PC-3 (cell line): ENCODE results near the gene AGR3. TPM values are rescaled to one million over a fixed set of nuclear protein-coding genes. Genes with fewer than 3 reads are reported as not detected.

Source experiments
- ATAC-seq: fragments of 200-7000 bp; cut with Tn5 transposase; 2 replicates; pipeline ENCODE4 v1.9.1; 2020; ENCODE audit warnings: mild to moderate bottlenecking, moderate library complexity
- BruUV-seq: library from RNA; stranded (reverse); fragments of 400-500 nt; replicated peaks from 2 replicates; lab custom pipeline; 2021; lab: Mats Ljungman, UMichigan
- CTCF ChIA-PET: fragments of 300-600 bp; sonication (Branson Sonifier 250); formaldehyde crosslinking; loops from one replicate; lab custom pipeline; 2022; ENCODE audit warnings: antibody characterized with exemption; lab: Charles Lee
- POLR2A ChIA-PET: fragments of 300-600 bp; sonication (Branson Sonifier 250); formaldehyde crosslinking; loops from one replicate; lab custom pipeline; 2022; ENCODE audit warnings: antibody characterized with exemption; ENCODE audit not compliant: unreplicated experiment; lab: Charles Lee
- DNase-seq: peaks from one replicate; pipeline ENCODE4 v3.0.0-alpha.2; 2015
- H2AFZ ChIP-seq: fragments of 300-600 bp; sonication (generic); 2 replicates; pipeline ENCODE4 v1.6.0; 2016; ENCODE audit warnings: antibody characterized with exemption, low read length
- H3F3A ChIP-seq: fragments of 300-600 bp; sonication (generic); one replicate; pipeline ENCODE4 v1.6.0; 2017; ENCODE audit warnings: antibody characterized with exemption, low read length, control low read depth, mild to moderate bottlenecking; ENCODE audit not compliant: unreplicated experiment
- H3K27ac ChIP-seq: fragments of 300-600 bp; sonication (generic); 2 replicates; pipeline ENCODE4 v1.5.1; 2016; ENCODE audit warnings: mild to moderate bottlenecking, low read length
- H3K27me3 ChIP-seq: fragments of 300-600 bp; sonication (generic); 2 replicates; pipeline ENCODE4 v1.6.1; 2016; ENCODE audit warnings: low read length, mixed read lengths
- H3K36me3 ChIP-seq: fragments of 300-600 bp; sonication (generic); 2 replicates; pipeline ENCODE4 v1.6.1; 2016; ENCODE audit warnings: low read depth, mixed run types, low read length, mixed read lengths
- H3K4me1 ChIP-seq: fragments of 300-600 bp; sonication (generic); 2 replicates; pipeline ENCODE4 v1.5.1; 2016; ENCODE audit warnings: low read length; ENCODE audit not compliant: insufficient read depth
- H3K4me2 ChIP-seq: fragments of 300-600 bp; sonication (generic); 2 replicates; pipeline ENCODE4 v1.6.0; 2016; ENCODE audit warnings: low read length
- H3K4me3 ChIP-seq: fragments of 300-600 bp; sonication (generic); 2 replicates; pipeline ENCODE4 v1.5.1; 2016; ENCODE audit warnings: mild to moderate bottlenecking, low read length, mixed read lengths
- H3K79me2 ChIP-seq: fragments of 300-600 bp; sonication (generic); 2 replicates; pipeline ENCODE4 v1.6.1; 2017; ENCODE audit warnings: low read length, mixed read lengths
- H3K9ac ChIP-seq: fragments of 300-600 bp; sonication (generic); 2 replicates; pipeline ENCODE4 v1.6.0; 2016; ENCODE audit warnings: mild to moderate bottlenecking, low read length
- H3K9me2 ChIP-seq: fragments of 300-600 bp; sonication (generic); replicated peaks from 2 replicates; pipeline ENCODE4 v1.6.1; 2016; ENCODE audit warnings: mixed run types, low read length, mixed read lengths
- H3K9me3 ChIP-seq: fragments of 300-600 bp; sonication (generic); 2 replicates; pipeline ENCODE4 v1.6.1; 2016; ENCODE audit warnings: low read length, mixed read lengths
- H4K20me1 ChIP-seq: fragments of 300-600 bp; sonication (generic); 2 replicates; pipeline ENCODE4 v1.6.1; 2016; ENCODE audit warnings: low read length, mixed read lengths
- EZH2 ChIP-seq: fragments of 300-600 bp; sonication (generic); IDR thresholded peaks from one replicate; pipeline ENCODE4 v1.6.1; 2017; ENCODE audit warnings: antibody characterized with exemption, mild to moderate bottlenecking, low read length; ENCODE audit not compliant: unreplicated experiment
- EZH2phosphoT487 ChIP-seq: fragments of 300-600 bp; sonication (generic); IDR thresholded peaks from 2 replicates; pipeline ENCODE4 v1.6.1; 2018; ENCODE audit warnings: mild to moderate bottlenecking, antibody characterized with exemption, low read length, borderline replicate concordance
- intact Hi-C: fragments of 100-400 bp; cut with micrococcal nuclease; formaldehyde crosslinking; loops from 2 replicates; pipeline ENCODE4 v1.9.0; 2023
- total RNA-seq: library from RNA; depleted of rRNA; stranded (reverse); fragments of >200 nt; gene quantifications from 2 replicates; pipeline ENCODE4 v1.2.3, GENCODE V29; 2014
- TF ChIP-seq, protein P1 (sequence below): fragments of 300-600 bp; sonication (generic); conservative IDR thresholded peaks from 2 replicates; pipeline ENCODE4 v1.5.1; 2017; ENCODE audit warnings: antibody characterized with exemption, low read depth, mild to moderate bottlenecking, low read length

Gene AGR3
- total RNA-seq, 1 experiment from 2014 or later: not detected

DNA sequence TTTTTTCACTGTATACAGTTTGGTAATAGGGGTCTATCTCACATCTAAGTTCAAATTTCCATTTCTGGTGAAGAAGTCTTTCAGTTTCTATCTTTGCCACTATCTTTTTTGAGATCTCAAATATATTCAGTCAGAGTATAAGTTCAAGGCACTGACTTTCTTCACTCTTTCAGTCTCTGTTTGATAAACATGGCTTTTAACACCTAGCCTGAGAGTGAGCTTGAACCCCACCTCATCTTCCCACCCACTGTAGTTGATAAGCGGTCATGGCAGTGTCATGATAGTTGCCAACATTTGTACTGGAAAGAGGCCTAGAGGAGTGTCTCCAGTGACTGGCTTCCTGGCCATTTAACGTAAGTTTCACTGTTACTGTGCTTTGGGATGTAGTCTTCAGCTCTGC, 41.2 kb upstream of the AGR3 start:
- intact Hi-C loops: loop anchor here (1.0 kb wide), 1 partner anchor 677 kb away; no protein-coding TSS in a partner anchor
- H3K9me2 ChIP-seq: no peaks in the 10 kb centered on the region
- H3K79me2 ChIP-seq: no peaks in the 10 kb centered on the region
- CTCF ChIA-PET: no interaction called here
- H3F3A ChIP-seq: peaks cover 19% of the 10 kb centered on the region
- no peaks in the 10 kb centered on the region for H4K20me1 ChIP-seq
- H3K4me2 ChIP-seq: peak overlapping the region; percentile 44
- no peaks in the 10 kb centered on the region for H3K27me3 ChIP-seq
- H3K36me3 ChIP-seq: no peaks in the 10 kb centered on the region
- DNase-seq (no peak), ATAC-seq (peak; percentile 47)
- no peaks in the 10 kb centered on the region for H3K9me3 ChIP-seq
- peaks cover 77% of the 10 kb centered on the region for H3K4me1 ChIP-seq
- H2AFZ ChIP-seq: peak overlapping the region; percentile 46; the same call in 1 of the 2 replicates
- H3K9ac ChIP-seq: peak overlapping the region; percentile 61
- POLR2A ChIA-PET: interaction anchor here (0.6 kb wide), 1 partner anchor 357 kb away, joined by 3 read pairs; no protein-coding TSS in a partner anchor
- TSS peak; percentile 29 for BruUV-seq
- peak overlapping the region; percentile 94 for H3K27ac ChIP-seq
- TF ChIP-seq EZH2 (no peak), EZH2phosphoT487 (no peak)
- TF ChIP-seq, protein P1, sequence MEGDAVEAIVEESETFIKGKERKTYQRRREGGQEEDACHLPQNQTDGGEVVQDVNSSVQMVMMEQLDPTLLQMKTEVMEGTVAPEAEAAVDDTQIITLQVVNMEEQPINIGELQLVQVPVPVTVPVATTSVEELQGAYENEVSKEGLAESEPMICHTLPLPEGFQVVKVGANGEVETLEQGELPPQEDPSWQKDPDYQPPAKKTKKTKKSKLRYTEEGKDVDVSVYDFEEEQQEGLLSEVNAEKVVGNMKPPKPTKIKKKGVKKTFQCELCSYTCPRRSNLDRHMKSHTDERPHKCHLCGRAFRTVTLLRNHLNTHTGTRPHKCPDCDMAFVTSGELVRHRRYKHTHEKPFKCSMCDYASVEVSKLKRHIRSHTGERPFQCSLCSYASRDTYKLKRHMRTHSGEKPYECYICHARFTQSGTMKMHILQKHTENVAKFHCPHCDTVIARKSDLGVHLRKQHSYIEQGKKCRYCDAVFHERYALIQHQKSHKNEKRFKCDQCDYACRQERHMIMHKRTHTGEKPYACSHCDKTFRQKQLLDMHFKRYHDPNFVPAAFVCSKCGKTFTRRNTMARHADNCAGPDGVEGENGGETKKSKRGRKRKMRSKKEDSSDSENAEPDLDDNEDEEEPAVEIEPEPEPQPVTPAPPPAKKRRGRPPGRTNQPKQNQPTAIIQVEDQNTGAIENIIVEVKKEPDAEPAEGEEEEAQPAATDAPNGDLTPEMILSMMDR: no peak
- H3K4me3 ChIP-seq: no peak overlapping the region

DNA sequence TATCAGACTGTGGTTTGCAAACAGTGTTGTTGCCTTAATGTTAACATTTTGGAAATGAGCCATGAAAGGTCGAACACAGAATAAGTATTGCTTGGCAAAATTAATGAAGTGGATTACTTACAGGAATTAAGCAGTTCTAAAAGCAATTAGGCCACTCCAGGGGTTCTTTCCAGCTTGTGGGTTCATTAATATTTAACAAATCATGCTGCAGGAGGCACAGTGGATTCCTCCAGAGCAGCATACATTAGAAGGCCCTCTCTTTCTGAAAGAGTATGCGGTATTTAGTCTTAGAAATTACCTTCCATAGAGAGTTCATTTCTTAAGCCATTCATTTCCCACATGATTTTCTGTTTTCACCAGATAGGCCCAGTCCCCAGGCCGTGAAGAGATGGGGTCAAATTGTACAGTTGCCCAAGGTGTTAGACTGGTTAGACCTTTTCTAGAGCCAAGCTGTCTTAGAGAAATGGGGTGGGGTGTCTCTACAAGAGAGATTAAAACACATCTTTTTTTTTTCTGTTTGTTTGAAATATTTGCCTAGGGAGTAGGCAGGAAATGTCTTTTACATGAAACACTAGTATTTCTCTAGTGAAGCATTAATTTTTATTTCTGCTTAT, 40.0 kb upstream of the AGR3 start:
- Histone ChIP-seq H3K4me3 (peak overlapping the region; percentile 27; the same call in 1 of the 2 replicates), H3K27ac (peak overlapping the region; percentile 94), H3K36me3 (no peaks in the 10 kb centered on the region), H3K4me2 (peak overlapping the region; percentile 67), H3K9ac (peak overlapping the region; percentile 74), H3K9me3 (no peaks in the 10 kb centered on the region), H3K27me3 (no peaks in the 10 kb centered on the region), H2AFZ (no peak overlapping the region), H3F3A (peaks cover 14% of the 10 kb centered on the region), H3K79me2 (no peaks in the 10 kb centered on the region), H4K20me1 (no peaks in the 10 kb centered on the region), H3K4me1 (peaks cover 77% of the 10 kb centered on the region), H3K9me2 (no peaks in the 10 kb centered on the region)
- DNase-seq (peak; percentile 90), ATAC-seq (peak; percentile 47)
- POLR2A ChIA-PET: no interaction called here
- TF ChIP-seq, protein P1: no peak
- TF ChIP-seq EZH2phosphoT487 (no peak), EZH2 (no peak)
- intact Hi-C loops: no loop called here
- BruUV-seq: TSS peak; percentile 91
- CTCF ChIA-PET: interaction anchor here (0.5 kb wide), 1 partner anchor 376 kb away, joined by 4 read pairs; the partner anchor contains the start of gene AHR

DNA sequence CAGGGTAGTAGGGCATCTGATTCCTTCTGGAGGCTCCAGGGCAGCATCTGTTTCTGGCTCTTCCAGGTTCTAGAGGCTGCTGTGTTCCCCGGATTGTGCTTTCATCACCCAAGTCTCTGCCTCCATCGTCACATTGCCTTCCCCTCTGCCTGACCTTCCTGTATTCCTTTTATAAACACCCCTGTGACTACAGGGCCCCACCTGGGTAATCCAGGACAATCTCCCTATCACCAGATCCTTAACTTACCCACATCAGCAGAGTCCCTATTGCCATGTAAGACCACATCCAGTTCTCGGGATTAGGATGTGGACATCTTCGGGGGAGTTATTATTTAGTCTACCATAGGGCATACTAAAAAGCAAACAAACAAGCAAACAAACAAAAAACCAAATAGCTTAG, 39.4 kb upstream of the AGR3 start:
- Histone ChIP-seq H2AFZ (no peak overlapping the region), H3K4me3 (no peak overlapping the region), H3K4me1 (peaks cover 77% of the 10 kb centered on the region), H3K4me2 (peak overlapping the region; percentile 67), H3K9me3 (no peaks in the 10 kb centered on the region), H3K27me3 (no peaks in the 10 kb centered on the region), H4K20me1 (no peaks in the 10 kb centered on the region), H3F3A (peaks cover 10% of the 10 kb centered on the region), H3K36me3 (no peaks in the 10 kb centered on the region), H3K9me2 (no peaks in the 10 kb centered on the region), H3K79me2 (no peaks in the 10 kb centered on the region), H3K27ac (peak overlapping the region; percentile 94), H3K9ac (peak overlapping the region; percentile 74)
- no TSS peak for BruUV-seq
- no peak for DNase-seq
- CTCF ChIA-PET: no interaction called here
- TF ChIP-seq, protein P1: no peak
- TF ChIP-seq EZH2 (no peak), EZH2phosphoT487 (no peak)
- ATAC-seq: no peak
- POLR2A ChIA-PET: no interaction called here
- intact Hi-C loops: no loop called here
